Stimulated activated CD4-positive, alpha-beta T cell treated with anti-CD3 and anti-CD28 coated beads, Interleukin-4, amount 100 ng/mL, for 48 hours (primary cell): ENCODE measurements around the gene USB1.
A peak's percentile ranks its signal among the peaks of the same experiment; 100 is the strongest.

Experiments
- DNase-seq, 2 donors: peaks; one replicate each; pipeline ENCODE4 v3.0.0-alpha.2; 2020; ENCODE audit warnings: low read depth in 2 of 2

Gene USB1, protein sequence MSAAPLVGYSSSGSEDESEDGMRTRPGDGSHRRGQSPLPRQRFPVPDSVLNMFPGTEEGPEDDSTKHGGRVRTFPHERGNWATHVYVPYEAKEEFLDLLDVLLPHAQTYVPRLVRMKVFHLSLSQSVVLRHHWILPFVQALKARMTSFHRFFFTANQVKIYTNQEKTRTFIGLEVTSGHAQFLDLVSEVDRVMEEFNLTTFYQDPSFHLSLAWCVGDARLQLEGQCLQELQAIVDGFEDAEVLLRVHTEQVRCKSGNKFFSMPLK

DNA sequence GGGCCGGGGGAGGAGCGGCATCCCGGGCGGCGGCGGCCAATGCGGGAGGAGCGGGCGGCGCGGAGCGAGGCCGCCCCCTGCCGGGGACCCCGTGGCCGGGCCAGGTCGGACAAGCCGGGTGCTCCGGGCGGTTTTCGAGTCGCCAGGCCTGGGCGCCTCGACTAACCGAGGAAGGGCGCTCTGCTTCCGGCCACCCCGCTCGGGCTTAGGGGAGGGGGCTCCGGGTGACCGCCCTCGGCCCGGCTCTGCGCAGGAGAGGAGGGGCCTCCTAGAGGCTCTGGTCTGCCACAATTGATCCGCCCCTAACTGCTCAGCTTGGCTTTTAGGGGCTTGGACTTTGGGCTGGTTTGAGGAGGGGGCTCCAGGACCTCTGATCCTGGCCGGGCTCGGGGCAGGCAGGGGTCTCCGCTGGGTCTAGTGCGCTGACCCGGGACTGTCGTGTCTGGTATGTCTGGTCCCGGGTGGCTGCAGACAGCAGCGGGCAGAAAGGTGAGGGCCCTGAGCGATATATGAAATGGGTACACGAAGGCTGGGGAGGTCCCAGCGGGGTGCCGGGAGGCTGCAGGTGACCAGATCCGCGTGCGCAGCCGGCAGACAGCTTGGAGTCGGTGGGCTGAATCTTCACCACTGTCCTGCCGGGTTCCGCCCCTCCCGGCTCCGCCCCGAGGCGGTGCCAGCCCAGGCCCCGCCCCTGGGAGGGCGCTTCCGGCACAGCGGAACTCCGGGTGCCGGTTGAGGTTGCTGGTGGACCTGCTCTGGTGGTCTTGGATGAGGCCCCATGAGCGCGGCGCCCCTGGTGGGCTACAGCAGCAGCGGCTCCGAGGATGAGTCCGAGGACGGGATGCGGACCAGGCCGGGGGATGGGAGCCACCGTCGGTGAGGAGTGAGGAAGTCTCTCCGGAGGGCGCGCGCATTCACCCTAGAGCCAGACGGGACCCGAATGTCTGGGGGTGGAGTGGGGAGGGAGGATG lies at the start of gene USB1:
Gene USB1 (plus strand): TSS at position 702 of the 971 bp plus-strand sequence. CDS start 77 bp downstream, at position 779.
- peak; percentile 71 to 80 for DNase-seq

DNA sequence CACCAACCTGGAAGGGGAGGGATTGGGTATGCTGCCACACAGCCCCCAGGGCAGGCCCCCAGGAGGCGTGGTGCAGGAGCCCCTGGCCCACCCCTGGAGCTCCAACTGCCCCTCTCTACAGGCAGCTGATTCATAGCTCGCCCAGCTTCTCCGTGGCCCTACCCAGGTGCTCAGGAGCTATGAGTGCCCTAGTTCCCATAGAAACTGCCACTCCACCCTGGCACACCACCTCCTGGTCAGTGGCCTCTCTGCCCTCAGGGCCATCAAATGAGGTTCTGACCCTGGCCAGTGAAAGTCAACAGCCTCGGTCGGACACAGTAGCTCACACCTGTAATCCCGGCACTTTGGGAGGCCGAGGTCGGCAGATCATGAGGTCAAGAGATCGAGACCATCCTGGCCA lies 48.3 kb upstream of the USB1 start:
- DNase-seq = no peak

DNA sequence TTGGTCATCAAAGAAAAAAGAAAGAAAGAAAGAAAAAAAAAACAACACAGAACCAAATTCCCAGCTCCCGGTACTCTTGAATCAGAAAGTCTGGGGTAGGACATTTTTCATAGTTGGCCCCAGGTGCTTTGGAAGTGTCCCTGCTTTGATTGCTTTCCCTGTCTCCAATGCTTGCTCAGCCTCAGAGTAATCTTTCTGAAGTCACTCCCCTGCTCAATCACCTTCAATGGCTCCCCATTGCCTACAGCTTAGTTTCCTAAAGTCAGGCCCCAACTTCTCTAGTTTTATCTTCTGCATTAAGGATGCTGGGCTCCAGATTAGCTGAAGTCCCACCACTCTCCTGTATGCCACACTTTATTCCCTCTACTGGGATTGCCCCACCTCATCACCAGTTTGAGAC lies 47.4 kb upstream of the USB1 start:
- DNase-seq = no peak

DNA sequence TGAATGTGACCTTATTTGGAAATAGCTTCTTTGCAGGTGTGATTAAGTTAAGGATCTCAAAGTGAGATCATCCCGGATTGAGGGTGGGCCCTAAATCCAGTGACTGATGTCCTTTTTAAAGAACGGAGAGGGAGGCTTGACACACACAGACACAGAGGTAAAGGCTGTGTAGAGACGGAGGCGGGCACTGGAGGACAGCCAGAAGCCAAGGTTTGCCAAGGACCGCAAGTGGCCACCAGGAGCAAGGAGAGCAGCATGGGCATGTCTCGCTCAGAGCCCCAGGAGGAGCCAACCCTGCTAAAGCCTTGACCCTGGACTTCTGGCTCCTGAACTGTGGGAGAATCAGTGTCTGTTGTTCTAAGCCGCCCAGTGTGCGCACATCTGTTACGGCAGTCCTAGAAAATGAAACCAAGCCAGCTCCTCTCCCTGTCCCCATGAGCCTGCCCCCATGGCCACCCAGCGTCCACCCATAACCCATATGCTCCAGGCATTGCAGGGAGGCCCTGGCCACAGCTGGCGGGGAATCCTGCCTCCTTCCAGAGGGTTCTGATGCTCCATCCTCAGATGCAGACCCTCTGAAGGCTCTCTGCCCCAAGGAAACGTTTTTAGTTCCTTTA lies 45.5 kb upstream of the USB1 start:
- DNase-seq = no peak

DNA sequence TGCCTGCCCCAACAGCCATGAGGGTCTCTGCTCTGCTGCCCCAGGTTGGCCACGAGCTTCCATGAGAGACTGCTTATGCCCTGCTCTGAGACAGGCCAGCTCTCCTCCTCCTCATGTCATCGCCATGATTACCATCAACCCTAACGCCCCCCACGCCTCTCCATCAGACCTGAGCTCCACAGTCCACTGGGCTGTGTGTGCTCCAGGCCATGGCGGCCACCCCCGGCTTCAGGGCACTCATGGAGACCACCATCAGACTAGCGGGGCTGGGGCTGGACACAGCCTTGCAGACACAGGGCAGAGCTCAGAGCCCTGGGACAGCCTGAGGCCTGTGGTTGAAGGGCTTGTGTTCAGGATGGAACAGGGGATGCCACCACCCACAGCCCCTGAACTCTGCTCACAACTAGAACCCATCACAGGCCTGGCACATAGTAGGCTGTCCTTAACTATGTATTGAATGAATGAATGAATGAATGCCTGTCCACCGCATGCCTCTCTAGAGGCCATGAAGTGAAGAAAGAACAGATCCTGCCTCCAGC lies 44.9 kb upstream of the USB1 start:
- DNase-seq = no peak

DNA sequence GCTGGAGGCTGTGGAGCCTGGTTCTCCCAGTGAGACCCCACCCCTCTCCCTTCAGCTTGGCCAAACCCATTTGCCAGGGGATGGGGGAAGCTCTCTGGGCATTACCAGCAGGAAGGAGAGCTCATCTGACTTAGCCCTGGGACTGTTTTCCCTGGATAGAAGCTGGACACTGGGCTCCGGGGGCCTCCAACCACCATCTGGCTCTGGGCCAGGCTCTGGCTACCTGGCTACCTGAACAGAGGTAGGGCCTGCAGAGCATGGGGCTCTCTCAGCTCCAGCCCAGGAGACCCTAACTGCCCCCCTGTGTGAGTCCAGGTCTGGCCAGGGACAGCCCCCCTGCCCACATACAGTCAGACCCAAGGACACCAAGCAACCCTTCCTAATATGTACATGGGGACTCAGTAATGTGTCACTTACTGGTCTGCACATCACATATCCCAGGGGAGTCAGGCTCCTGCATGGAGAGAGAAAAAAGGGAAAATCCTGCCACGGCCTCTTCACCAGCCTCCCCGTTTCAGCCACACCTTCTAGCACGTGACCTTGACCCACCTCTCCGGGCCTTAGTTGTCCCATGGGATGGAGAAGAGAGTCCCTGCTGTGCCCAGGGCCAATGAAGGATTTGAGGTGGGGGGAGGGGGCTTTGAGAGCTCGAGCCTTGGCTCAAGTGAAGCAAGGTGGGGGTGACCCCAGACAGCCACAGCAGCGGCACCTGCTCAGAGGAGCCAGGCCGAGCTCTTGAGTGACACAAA lies 44.1 kb upstream of the USB1 start:
- no peak for DNase-seq

DNA sequence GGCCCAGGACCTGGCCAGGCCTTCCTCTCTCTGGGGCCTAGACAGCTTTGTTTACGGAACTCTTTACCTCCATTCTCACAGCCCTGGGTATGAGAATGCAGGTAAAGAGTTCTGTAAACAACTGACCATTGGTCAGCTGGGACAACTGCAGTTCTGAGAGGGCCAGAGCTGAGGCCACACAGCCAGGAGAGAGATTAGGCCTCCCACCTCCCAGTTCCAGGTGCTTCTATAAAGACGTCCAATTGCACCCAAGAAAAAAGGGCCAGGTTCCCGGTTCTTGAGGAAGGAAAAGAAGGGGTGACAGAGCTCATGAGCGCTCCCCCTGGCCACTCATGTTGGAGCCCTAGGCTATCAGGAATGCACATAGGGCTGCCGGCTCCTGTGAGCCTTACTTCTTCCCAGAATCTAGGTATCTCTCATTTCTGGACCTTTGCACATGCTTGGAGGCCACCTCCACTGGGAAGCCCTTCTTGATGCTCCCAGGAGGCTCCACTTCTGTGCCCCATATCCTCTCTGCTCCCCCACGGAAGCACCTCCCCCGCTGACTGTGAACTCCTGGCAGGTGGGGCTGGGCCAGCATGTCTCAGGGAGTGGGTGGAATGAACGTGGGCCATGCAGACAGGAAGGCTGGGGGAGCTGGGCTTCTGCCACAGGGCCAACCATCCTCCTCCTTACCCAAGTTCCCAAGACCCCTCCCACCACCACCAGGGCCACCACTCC lies 43.4 kb upstream of the USB1 start:
- no peak for DNase-seq

DNA sequence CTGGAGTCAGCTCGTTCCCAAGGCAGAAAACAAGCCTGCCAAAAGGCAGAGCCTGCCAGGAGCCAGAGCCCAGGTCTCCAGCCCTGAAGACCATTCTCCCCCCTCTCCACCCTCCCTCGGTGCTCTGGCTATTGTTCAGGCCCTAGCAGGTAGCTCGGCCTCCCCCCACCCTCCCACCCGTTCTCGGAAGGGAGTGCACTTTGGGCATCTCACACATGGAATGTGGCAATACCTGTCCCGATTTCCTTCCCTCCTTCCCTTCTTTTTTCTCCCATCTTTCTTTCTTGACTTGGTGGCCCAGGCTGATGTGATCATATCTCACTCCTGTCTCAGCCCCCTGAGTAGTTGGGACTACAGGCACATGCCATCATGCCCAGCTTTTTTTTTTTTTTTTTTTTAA lies 42.7 kb upstream of the USB1 start:
- DNase-seq = no peak

DNA sequence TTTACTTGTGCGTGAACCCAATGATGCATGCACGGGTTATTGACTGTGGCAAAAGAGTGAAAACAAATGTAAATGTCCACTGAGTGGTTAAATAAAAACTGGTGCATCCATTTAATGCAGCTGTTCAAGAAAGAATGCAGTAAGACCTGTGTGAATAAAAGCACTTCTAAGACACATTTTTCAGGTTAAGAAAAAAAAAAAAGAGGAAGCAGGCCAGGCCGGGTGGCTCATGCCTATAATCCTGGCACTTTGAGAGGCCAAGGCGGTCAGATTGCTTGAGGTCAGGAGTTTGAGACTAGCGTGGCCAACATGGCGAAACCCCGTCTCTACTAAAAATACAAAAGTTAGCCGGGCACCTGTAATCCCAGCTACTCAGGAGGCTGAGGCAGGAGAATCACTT lies 42.1 kb upstream of the USB1 start:
- DNase-seq = no peak

DNA sequence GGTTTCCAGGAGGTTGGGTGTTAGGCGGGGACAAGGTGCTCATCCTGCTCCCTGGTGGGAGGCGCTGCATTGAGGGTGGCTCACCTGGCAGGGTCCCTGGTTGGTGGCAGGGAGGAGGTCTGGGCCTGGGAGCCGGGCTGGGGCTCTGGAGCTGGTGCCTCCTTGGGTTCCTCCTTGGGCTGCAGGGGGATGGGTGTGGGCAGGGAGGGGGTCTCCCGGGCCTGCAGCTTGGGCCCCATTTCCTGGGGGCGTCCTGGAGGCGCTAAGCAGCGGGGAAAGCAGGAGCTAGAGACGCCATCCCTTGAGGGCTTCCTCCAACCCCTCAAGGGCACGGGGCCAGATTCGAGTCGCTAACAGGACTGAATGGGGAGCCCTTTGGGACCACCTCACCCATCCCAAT lies 41.4 kb upstream of the USB1 start:
- DNase-seq = no peak

DNA sequence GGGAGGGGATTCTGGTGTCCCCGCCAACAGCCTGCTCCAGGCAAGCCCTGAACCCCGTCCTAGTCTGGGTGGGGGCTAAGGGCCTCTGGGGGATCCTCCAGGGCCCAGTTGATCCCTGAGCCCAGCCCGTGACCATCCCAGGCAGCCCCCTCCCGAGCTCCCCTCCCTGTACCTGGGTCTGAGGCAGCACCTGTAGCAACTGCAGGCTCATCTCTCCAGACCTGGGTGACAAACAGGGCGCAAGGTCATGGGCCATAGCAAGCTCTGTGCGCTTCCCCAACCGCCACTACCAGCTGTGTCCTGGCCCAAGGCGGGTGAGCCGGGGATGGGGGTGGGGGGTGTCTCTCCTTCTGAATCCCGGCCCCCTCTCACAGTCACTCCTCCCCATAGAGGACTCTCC lies 40.9 kb upstream of the USB1 start:
- no peak for DNase-seq

DNA sequence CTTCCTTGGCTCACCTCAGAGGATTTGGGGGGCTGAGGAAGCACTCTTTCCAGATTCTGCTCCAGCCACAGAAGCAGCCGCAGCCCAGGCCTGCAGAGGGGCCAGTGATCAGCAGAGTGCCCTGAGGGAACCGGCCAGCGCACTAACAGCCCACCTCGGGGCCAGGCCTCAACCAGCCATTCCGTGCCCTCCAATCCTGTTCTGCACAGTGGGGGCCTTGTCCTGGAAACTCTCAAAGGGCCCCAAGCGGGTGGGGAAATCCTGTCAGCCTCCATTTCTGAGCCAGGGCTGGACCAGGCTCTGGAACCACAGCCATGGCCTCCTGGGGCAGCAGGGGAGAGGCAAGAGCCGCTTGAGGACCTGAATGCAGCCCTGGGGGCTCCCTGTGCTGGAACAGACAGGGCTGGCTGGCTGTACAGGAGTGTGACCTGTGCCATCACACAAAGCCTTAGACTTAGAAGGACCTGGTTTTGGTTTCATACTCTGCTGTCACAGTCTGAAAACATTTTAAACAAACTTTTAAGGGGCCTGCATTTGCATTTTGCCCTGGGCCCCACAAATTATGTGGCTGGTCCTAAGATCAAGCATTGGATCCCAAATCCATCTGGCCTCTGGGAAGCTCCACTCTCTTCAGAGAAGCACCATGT lies 40.3 kb upstream of the USB1 start:
- DNase-seq = no peak

DNA sequence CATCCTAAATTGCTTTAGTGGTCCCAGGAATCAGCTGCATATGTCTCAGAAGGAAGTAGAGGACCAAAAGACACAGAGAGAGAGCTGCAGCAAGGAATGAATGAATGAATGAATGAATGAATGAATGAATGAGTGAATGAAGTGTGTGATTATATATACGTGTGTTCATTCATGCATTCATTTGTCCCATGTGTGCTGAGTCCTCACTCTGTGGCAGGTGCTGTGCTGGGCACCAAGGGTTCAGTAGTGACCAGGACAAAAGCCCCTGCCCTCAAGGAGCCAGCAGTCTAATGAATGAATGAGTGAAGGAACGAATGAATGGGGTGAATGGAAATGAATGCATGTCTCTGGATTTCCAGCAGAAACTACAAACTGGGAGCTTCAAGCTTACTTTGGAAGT lies 39.7 kb upstream of the USB1 start:
- DNase-seq = no peak

DNA sequence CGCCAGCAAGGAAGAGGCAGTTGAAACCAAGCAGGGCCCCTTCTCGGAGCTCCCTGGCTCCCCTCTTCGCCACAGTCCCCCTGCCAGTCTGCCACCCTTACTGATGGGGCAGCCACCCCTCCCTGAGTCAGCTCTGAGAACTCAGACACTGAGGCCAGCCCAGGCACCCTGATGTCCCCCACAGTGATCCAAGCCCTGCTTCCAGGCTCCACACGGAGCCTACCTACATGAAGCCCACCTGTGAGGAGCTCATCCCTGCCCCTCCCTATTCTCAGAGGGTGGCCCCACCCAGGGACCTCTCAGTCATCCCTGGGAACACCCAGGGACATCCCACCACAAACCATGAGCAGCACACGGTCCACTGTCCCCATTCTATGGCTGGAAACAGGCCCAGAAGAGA lies 39.2 kb upstream of the USB1 start:
- no peak for DNase-seq

DNA sequence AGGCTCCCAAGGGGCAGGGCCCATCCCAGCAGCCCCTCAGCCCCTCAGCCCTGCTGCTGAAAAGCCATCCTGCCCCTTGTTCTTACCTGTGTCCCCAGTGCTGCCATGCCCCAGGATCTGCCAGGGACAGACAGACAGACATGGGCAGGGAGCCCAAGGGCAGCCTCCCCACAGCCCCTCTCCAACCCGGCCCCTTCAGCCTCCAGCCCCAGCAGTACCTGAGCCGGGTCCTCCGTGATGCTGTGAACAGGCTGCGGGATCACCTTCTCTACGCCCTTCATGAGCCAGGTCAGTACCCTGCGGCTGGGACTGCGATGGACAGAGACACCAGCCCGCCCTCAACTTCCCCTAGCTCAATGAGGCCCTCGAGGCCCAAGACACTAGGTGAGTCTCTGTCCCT lies 38.5 kb upstream of the USB1 start:
- DNase-seq = no peak

DNA sequence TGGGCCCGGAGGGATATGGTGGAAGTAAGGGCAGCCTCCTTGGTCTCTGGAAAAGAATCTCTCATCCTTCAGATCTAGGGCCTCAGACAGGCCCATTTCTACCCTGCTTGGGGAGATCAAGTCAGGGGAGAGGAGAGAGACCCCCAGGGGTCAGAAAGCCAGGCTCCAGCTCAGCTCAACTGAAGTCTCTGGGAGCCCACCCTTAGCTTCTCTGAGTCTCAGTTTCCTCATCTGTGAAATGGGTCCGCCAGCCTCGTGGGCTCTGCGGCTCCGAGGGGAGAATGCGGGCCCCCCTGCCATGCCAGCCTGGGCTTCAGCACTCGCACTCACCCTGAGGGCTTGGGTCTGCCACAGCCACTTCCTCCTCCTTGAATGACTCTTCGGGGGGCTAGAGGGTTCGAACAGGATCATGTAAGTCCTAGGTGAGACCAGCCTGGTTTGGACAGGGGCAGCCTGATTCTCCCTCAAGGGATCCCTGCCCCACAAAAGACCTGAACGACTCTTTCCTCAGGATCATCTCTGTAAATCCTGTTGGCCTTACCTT lies 37.0 kb upstream of the USB1 start:
- no peak for DNase-seq

DNA sequence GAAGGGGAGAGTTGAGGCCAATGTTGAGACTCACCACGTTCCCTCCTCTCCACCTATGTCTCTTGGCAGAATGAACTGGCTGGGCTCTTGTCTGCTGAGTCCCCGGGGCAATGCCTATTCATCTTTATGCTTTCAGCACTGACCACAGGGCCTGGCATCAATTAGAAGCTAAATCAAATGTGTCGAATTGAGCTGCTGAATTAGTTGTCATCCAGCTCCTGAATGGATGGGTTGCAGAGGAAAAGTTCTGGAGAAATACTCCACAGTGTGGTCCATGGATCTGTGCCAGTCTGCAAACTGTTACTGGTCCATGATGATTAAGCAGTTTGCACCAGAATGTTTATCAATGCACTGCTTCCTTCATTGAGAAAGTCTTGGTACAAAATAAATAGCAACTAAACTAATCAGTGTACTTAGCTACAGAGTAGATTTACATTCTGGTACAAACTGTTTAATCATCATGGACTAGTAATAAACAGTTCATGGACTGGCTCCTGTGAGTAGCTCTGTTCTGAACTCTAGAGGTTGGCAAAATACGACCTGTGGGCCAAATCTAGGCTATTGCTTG lies 34.9 kb upstream of the USB1 start:
- no peak for DNase-seq

DNA sequence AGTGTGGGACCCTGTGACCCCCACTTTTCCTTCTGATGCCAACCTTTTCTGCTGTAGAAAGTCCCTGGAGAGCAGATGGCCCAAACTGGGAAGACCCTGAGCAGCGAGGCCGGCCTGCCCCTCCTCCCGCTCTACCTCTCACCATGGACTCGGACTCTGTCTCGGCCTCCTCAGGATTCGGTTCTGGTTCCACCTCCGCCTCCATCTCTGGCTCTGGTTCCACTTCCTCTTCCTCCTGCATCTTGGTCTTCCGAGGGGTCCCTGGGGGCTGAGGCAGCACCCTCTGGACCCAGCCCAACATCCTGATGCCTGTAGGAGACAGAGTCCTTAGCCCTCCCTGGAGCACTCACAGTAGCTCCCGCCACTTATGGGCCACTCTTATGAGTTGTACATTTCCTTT lies 34.2 kb upstream of the USB1 start:
- DNase-seq = no peak

DNA sequence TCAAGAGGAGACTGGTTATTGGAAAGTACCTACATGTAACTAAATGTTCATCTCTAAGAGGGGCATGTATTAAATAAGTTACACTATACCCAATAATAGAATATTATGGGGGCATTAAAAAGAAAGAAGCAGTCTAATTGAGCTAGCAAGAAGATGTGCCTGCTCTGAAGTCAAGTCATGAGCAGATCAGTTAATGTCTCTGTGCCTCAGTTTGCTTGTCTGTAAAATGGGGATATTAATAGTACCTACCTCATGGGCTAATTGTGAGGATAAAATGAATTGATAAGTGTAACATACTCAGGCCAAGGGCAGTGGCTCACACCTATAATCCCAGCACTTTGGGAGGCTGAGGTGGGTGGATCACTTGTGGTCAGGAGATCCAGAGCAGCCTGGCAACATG lies 33.3 kb upstream of the USB1 start:
- DNase-seq = no peak
